IMR-90 (cell line): ENCODE results near the gene COL7A1. TPM values are rescaled to one million over a fixed set of nuclear protein-coding genes. Genes with fewer than 3 reads are reported as not detected.

ENCODE experiments used
- ATAC-seq: fragments of 200-7000 bp; cut with Tn5 transposase; 2 replicates; pipeline ENCODE4 v1.9.1; 2020; ENCODE audit warnings: low read depth, mild to moderate bottlenecking, moderate library complexity
- BruUV-seq: library from RNA; stranded (reverse); fragments of 400-500 nt; replicated peaks from 2 replicates; lab custom pipeline; 2021; lab: Mats Ljungman, UMichigan
- CTCF ChIA-PET: fragments of 300-600 bp; formaldehyde crosslinking; extraction: SDS; loops from one replicate; lab custom pipeline; 2021; ENCODE audit warnings: antibody characterized with exemption; lab: Yijun Ruan, JAX
- POLR2A ChIA-PET: fragments of 300-600 bp; sonication (Branson Sonifier 250); formaldehyde crosslinking; loops from one replicate; lab custom pipeline; 2022; ENCODE audit warnings: antibody characterized with exemption; ENCODE audit not compliant: unreplicated experiment; lab: Charles Lee
- DNase-seq: peaks from one replicate; pipeline ENCODE4 v3.0.0; 2013
- H2AFZ ChIP-seq: replicated peaks from 2 replicates; pipeline ENCODE3; 2013; ENCODE audit warnings: low read length, mild to moderate bottlenecking; ENCODE audit not compliant: poor library complexity
- H2AK5ac ChIP-seq: 2 replicates; pipeline ENCODE4 v1.6.1; 2013; ENCODE audit warnings: low read depth, low read length, inconsistent platforms
- H2AK9ac ChIP-seq: replicated peaks from 2 replicates; pipeline ENCODE3; 2013; ENCODE audit warnings: mild to moderate bottlenecking, low read depth, low read length, moderate library complexity; ENCODE audit not compliant: poor library complexity
- H2BK120ac ChIP-seq: 2 replicates; pipeline ENCODE4 v1.6.1; 2013; ENCODE audit warnings: low read depth, low read length, inconsistent platforms
- H2BK15ac ChIP-seq: 3 replicates; pipeline ENCODE4 v1.6.1; 2013; ENCODE audit warnings: low read depth, low read length, inconsistent platforms
- H2BK20ac ChIP-seq: 2 replicates; pipeline ENCODE4 v1.6.1; 2013; ENCODE audit warnings: low read depth, mild to moderate bottlenecking, inconsistent platforms, low read length, moderate library complexity
- H2BK5ac ChIP-seq: 2 replicates; pipeline ENCODE4 v1.6.1; 2013; ENCODE audit warnings: mild to moderate bottlenecking, low read depth, low read length, inconsistent platforms; ENCODE audit not compliant: poor library complexity, severe bottlenecking
- H3K14ac ChIP-seq: replicated peaks from 2 replicates; pipeline ENCODE4 v1.6.1; 2013; ENCODE audit warnings: low read depth, low read length, inconsistent platforms
- H3K18ac ChIP-seq: 2 replicates; pipeline ENCODE4 v1.6.1; 2013; ENCODE audit warnings: low read depth, low read length, control low read depth
- H3K23ac ChIP-seq: 2 replicates; pipeline ENCODE4 v1.6.1; 2013; ENCODE audit warnings: low read depth, low read length, inconsistent platforms
- H3K27ac ChIP-seq: 2 replicates; pipeline ENCODE4 v1.5.1; 2013; ENCODE audit warnings: mild to moderate bottlenecking, control low read depth, low read length; ENCODE audit not compliant: insufficient read depth
- H3K27me3 ChIP-seq: 2 replicates; pipeline ENCODE4 v1.6.1; 2013; ENCODE audit warnings: low read length; ENCODE audit not compliant: control insufficient read depth, insufficient read depth
- H3K36me3 ChIP-seq: 2 replicates; pipeline ENCODE4 v1.6.1; 2013; ENCODE audit warnings: low read length, mixed read lengths; ENCODE audit not compliant: control insufficient read depth, insufficient read depth
- H3K4ac ChIP-seq: 2 replicates; pipeline ENCODE4 v1.6.1; 2013; ENCODE audit warnings: low read depth, low read length, inconsistent platforms
- H3K4me1 ChIP-seq: 2 replicates; pipeline ENCODE4 v1.6.1; 2013; ENCODE audit warnings: low read length, mixed read lengths; ENCODE audit not compliant: control insufficient read depth, insufficient read depth
- H3K4me2 ChIP-seq: 2 replicates; pipeline ENCODE4 v1.6.1; 2013; ENCODE audit warnings: low read depth, mild to moderate bottlenecking, control low read depth, low read length, moderate library complexity
- H3K4me3 ChIP-seq: 2 replicates; pipeline ENCODE4 v1.5.1; 2013; ENCODE audit warnings: low read depth, mild to moderate bottlenecking, control low read depth, low read length, moderate library complexity; ENCODE audit not compliant: insufficient read depth
- H3K56ac ChIP-seq: 2 replicates; pipeline ENCODE4 v1.6.1; 2013; ENCODE audit warnings: low read length, inconsistent platforms; ENCODE audit not compliant: insufficient read depth; ENCODE audit errors: extremely low read depth
- H3K79me1 ChIP-seq, 2 experiments: 2 replicates each; pipeline ENCODE4 v1.6.1; 2013; ENCODE audit warnings: low read length in 2 of 2, inconsistent platforms in 1 of 2, low read depth in 1 of 2
- H3K9ac ChIP-seq: 2 replicates; pipeline ENCODE4 v1.6.1; 2013; ENCODE audit warnings: low read depth, low read length, control low read depth
- H3K9me1 ChIP-seq: 2 replicates; pipeline ENCODE4 v1.6.1; 2013; ENCODE audit warnings: low read length, inconsistent platforms; ENCODE audit not compliant: insufficient read depth
- H3K9me3 ChIP-seq: 2 replicates; pipeline ENCODE4 v1.6.1; 2013; ENCODE audit warnings: low read length; ENCODE audit not compliant: control insufficient read depth, insufficient read depth
- H4K20me1 ChIP-seq: 2 replicates; pipeline ENCODE4 v1.6.1; 2013; ENCODE audit warnings: low read length, inconsistent platforms; ENCODE audit not compliant: insufficient read depth
- H4K5ac ChIP-seq: 2 replicates; pipeline ENCODE4 v1.6.1; 2013; ENCODE audit warnings: mild to moderate bottlenecking, low read depth, low read length, control low read depth
- H4K8ac ChIP-seq, 2 experiments: 2 replicates each; pipeline ENCODE4 v1.6.1; 2013; ENCODE audit warnings: low read depth in 2 of 2, low read length in 2 of 2, control low read depth in 1 of 2, inconsistent platforms in 1 of 2
- H4K91ac ChIP-seq: 2 replicates; pipeline ENCODE4 v1.6.1; 2013; ENCODE audit warnings: low read depth, low read length, inconsistent platforms; ENCODE audit not compliant: insufficient read depth
- MAZ ChIP-seq: IDR thresholded peaks from 2 replicates; pipeline ENCODE4 v1.6.1; 2012; ENCODE audit warnings: low read depth, mild to moderate bottlenecking, low read length, improper control_type of control experiment, moderate library complexity, borderline replicate concordance
- RAD21 ChIP-seq: IDR thresholded peaks from 2 replicates; pipeline ENCODE4 v1.6.1; 2012; ENCODE audit warnings: low read length, improper control_type of control experiment
- RFX5 ChIP-seq: IDR thresholded peaks from 2 replicates; pipeline ENCODE4 v1.8.0; 2012; ENCODE audit warnings: low read depth, mild to moderate bottlenecking, low read length, moderate library complexity
- USF2 ChIP-seq: fragments of 150-350 bp; IDR thresholded peaks from 2 replicates; pipeline ENCODE4 v1.6.1; 2017; ENCODE audit warnings: mild to moderate bottlenecking, antibody characterized with exemption, low read length, low read depth
- WGBS, 2 experiments: methylation state at CpG; one replicate each; pipeline versions ENCODE4 v1.1.5 to v1.1.7; 2013; ENCODE audit warnings: missing lambda C conversion rate in 2 of 2; ENCODE audit not compliant: insufficient read length in 1 of 2; ENCODE audit errors: extremely low coverage in 2 of 2; 5-methylcytosine and 5-hydroxymethylcytosine counted together
- dilution Hi-C: fragments of 300-500 bp; cut with HindIII; formaldehyde crosslinking; loops from one replicate; pipeline ENCODE4 v1.14.3; 2018; ENCODE audit warnings: low sequenced_read_pairs; ENCODE audit not compliant: unreplicated experiment
- in situ Hi-C: fragments of 300-500 bp; cut with MboI; formaldehyde crosslinking; loops from 3 replicates; pipeline ENCODE4 v1.14.3; 2019; ENCODE audit warnings: low sequenced_read_pairs, inconsistent platforms, mixed read lengths
- intact Hi-C: fragments of 100-400 bp; cut with micrococcal nuclease; formaldehyde crosslinking; loops from 2 replicates; pipeline ENCODE4 v1.10.0; 2022
- polyA plus RNA-seq, 3 experiments: library from polyadenylated mRNA; depleted of rRNA; stranded (reverse); fragments of >200 nt; gene quantifications; 2 replicates each; pipeline ENCODE4 v1.2.3, GENCODE V29; 2012; ENCODE audit warnings: low replicate concordance in 1 of 3
- total RNA-seq: library from RNA; depleted of rRNA; stranded (reverse); fragments of >200 nt; gene quantifications from 2 replicates; pipeline ENCODE4 v1.2.3, GENCODE V29; 2012

COL7A1 gene
- total and polyA plus RNA-seq, 2 of the 4 experiments (the other 2 are of a cell fraction), result 4.1 to 20.3 TPM

- TF ChIP-seq USF2 (no peak), RFX5 (no peak), MAZ (no peak), RAD21 (no peak)
- ChIA-PET CTCF (interaction anchor here (1.0 kb wide), 1 partner anchor 28 kb away, joined by 3 read pairs; the partner anchor contains the start of gene SLC26A6), POLR2A (no interaction called here)
- H3K14ac ChIP-seq, result no peak overlapping the region
- H2AK5ac ChIP-seq, result no peak overlapping the region
- H3K4ac ChIP-seq, result no peak overlapping the region
- no peaks in the 10 kb centered on the region for H3K27me3 ChIP-seq
- H4K8ac ChIP-seq, result no peak overlapping the region
- in situ Hi-C loops, result no loop called here
- no peak overlapping the region for H3K18ac ChIP-seq
- no peak overlapping the region for H2BK15ac ChIP-seq
- H4K5ac ChIP-seq, result no peak overlapping the region
- H3K79me1 ChIP-seq, result peaks cover 12 to 63% of the 10 kb centered on the region in 2 experiments; a peak in 3 of 4 replicates
- H4K91ac ChIP-seq, result no peak overlapping the region
- H3K4me3 ChIP-seq, result no peak overlapping the region
- H4K20me1 ChIP-seq, result peaks cover 7% of the 10 kb centered on the region; the same call in 1 of the 2 replicates
- H3K9me1 ChIP-seq, result peaks cover 4% of the 10 kb centered on the region
- intact Hi-C loops, result no loop called here
- H3K9me3 ChIP-seq, result no peaks in the 10 kb centered on the region
- dilution Hi-C loops, result no loop called here
- peaks cover 38% of the 10 kb centered on the region for H3K36me3 ChIP-seq
- ATAC-seq (no peak), DNase-seq (no peak)
- no peak overlapping the region for H2BK5ac ChIP-seq
- no peak overlapping the region for H2BK20ac ChIP-seq
- no peak overlapping the region for H3K27ac ChIP-seq
- no peak overlapping the region for H3K56ac ChIP-seq
- H2AFZ ChIP-seq, result no peak overlapping the region
- H3K4me1 ChIP-seq, result peaks cover 4% of the 10 kb centered on the region
- no TSS peak for BruUV-seq
- H3K23ac ChIP-seq, result 0 out of 2 replicates have a peak overlapping the region, but pooled peaks have one; percentile 15
- WGBS, 2 experiments, result 100% methylated on average over 2 of the region's 5 CpGs; no CpG with 5 or more reads in 1 of the 2 experiments
- H3K4me2 ChIP-seq, result no peak overlapping the region
- H2AK9ac ChIP-seq, result no peak overlapping the region
- H3K9ac ChIP-seq, result no peak overlapping the region
- H2BK120ac ChIP-seq, result no peak overlapping the region
Observed at GRCh38 chr3:48607519-48607918, 12.4 kb upstream of the COL7A1 start.
